IMR-90 (cell line): ENCODE results near the gene USP10. TPM values are rescaled to one million over a fixed set of nuclear protein-coding genes. Genes with fewer than 3 reads are reported as not detected.
A peak's percentile ranks its signal among the peaks of the same experiment; 100 is the strongest.

Source experiments
- ATAC-seq: fragments of 200-7000 bp; cut with Tn5 transposase; 2 replicates; pipeline ENCODE4 v1.9.1; 2020; ENCODE audit warnings: low read depth, mild to moderate bottlenecking, moderate library complexity
- BruUV-seq: library from RNA; stranded (reverse); fragments of 400-500 nt; replicated peaks from 2 replicates; lab custom pipeline; 2021; lab: Mats Ljungman, UMichigan
- CTCF ChIA-PET: fragments of 300-600 bp; formaldehyde crosslinking; extraction: SDS; loops from one replicate; lab custom pipeline; 2021; ENCODE audit warnings: antibody characterized with exemption; lab: Yijun Ruan, JAX
- POLR2A ChIA-PET: fragments of 300-600 bp; sonication (Branson Sonifier 250); formaldehyde crosslinking; loops from one replicate; lab custom pipeline; 2022; ENCODE audit warnings: antibody characterized with exemption; ENCODE audit not compliant: unreplicated experiment; lab: Charles Lee
- DNase-seq: peaks from one replicate; pipeline ENCODE4 v3.0.0; 2013
- H2AFZ ChIP-seq: replicated peaks from 2 replicates; pipeline ENCODE3; 2013; ENCODE audit warnings: low read length, mild to moderate bottlenecking; ENCODE audit not compliant: poor library complexity
- H2AK5ac ChIP-seq: 2 replicates; pipeline ENCODE4 v1.6.1; 2013; ENCODE audit warnings: low read depth, low read length, inconsistent platforms
- H2AK9ac ChIP-seq: replicated peaks from 2 replicates; pipeline ENCODE3; 2013; ENCODE audit warnings: mild to moderate bottlenecking, low read depth, low read length, moderate library complexity; ENCODE audit not compliant: poor library complexity
- H2BK120ac ChIP-seq: 2 replicates; pipeline ENCODE4 v1.6.1; 2013; ENCODE audit warnings: low read depth, low read length, inconsistent platforms
- H2BK15ac ChIP-seq: 3 replicates; pipeline ENCODE4 v1.6.1; 2013; ENCODE audit warnings: low read depth, low read length, inconsistent platforms
- H2BK20ac ChIP-seq: 2 replicates; pipeline ENCODE4 v1.6.1; 2013; ENCODE audit warnings: low read depth, mild to moderate bottlenecking, inconsistent platforms, low read length, moderate library complexity
- H2BK5ac ChIP-seq: 2 replicates; pipeline ENCODE4 v1.6.1; 2013; ENCODE audit warnings: mild to moderate bottlenecking, low read depth, low read length, inconsistent platforms; ENCODE audit not compliant: poor library complexity, severe bottlenecking
- H3K14ac ChIP-seq: replicated peaks from 2 replicates; pipeline ENCODE4 v1.6.1; 2013; ENCODE audit warnings: low read depth, low read length, inconsistent platforms
- H3K18ac ChIP-seq: 2 replicates; pipeline ENCODE4 v1.6.1; 2013; ENCODE audit warnings: low read depth, low read length, control low read depth
- H3K23ac ChIP-seq: 2 replicates; pipeline ENCODE4 v1.6.1; 2013; ENCODE audit warnings: low read depth, low read length, inconsistent platforms
- H3K27ac ChIP-seq: 2 replicates; pipeline ENCODE4 v1.5.1; 2013; ENCODE audit warnings: mild to moderate bottlenecking, control low read depth, low read length; ENCODE audit not compliant: insufficient read depth
- H3K27me3 ChIP-seq: 2 replicates; pipeline ENCODE4 v1.6.1; 2013; ENCODE audit warnings: low read length; ENCODE audit not compliant: control insufficient read depth, insufficient read depth
- H3K36me3 ChIP-seq: 2 replicates; pipeline ENCODE4 v1.6.1; 2013; ENCODE audit warnings: low read length, mixed read lengths; ENCODE audit not compliant: control insufficient read depth, insufficient read depth
- H3K4ac ChIP-seq: 2 replicates; pipeline ENCODE4 v1.6.1; 2013; ENCODE audit warnings: low read depth, low read length, inconsistent platforms
- H3K4me1 ChIP-seq: 2 replicates; pipeline ENCODE4 v1.6.1; 2013; ENCODE audit warnings: low read length, mixed read lengths; ENCODE audit not compliant: control insufficient read depth, insufficient read depth
- H3K4me2 ChIP-seq: 2 replicates; pipeline ENCODE4 v1.6.1; 2013; ENCODE audit warnings: low read depth, mild to moderate bottlenecking, control low read depth, low read length, moderate library complexity
- H3K4me3 ChIP-seq: 2 replicates; pipeline ENCODE4 v1.5.1; 2013; ENCODE audit warnings: low read depth, mild to moderate bottlenecking, control low read depth, low read length, moderate library complexity; ENCODE audit not compliant: insufficient read depth
- H3K56ac ChIP-seq: 2 replicates; pipeline ENCODE4 v1.6.1; 2013; ENCODE audit warnings: low read length, inconsistent platforms; ENCODE audit not compliant: insufficient read depth; ENCODE audit errors: extremely low read depth
- H3K79me1 ChIP-seq, 2 experiments: 2 replicates each; pipeline ENCODE4 v1.6.1; 2013; ENCODE audit warnings: low read length in 2 of 2, inconsistent platforms in 1 of 2, low read depth in 1 of 2
- H3K9ac ChIP-seq: 2 replicates; pipeline ENCODE4 v1.6.1; 2013; ENCODE audit warnings: low read depth, low read length, control low read depth
- H3K9me1 ChIP-seq: 2 replicates; pipeline ENCODE4 v1.6.1; 2013; ENCODE audit warnings: low read length, inconsistent platforms; ENCODE audit not compliant: insufficient read depth
- H3K9me3 ChIP-seq: 2 replicates; pipeline ENCODE4 v1.6.1; 2013; ENCODE audit warnings: low read length; ENCODE audit not compliant: control insufficient read depth, insufficient read depth
- H4K20me1 ChIP-seq: 2 replicates; pipeline ENCODE4 v1.6.1; 2013; ENCODE audit warnings: low read length, inconsistent platforms; ENCODE audit not compliant: insufficient read depth
- H4K5ac ChIP-seq: 2 replicates; pipeline ENCODE4 v1.6.1; 2013; ENCODE audit warnings: mild to moderate bottlenecking, low read depth, low read length, control low read depth
- H4K8ac ChIP-seq, 2 experiments: 2 replicates each; pipeline ENCODE4 v1.6.1; 2013; ENCODE audit warnings: low read depth in 2 of 2, low read length in 2 of 2, control low read depth in 1 of 2, inconsistent platforms in 1 of 2
- H4K91ac ChIP-seq: 2 replicates; pipeline ENCODE4 v1.6.1; 2013; ENCODE audit warnings: low read depth, low read length, inconsistent platforms; ENCODE audit not compliant: insufficient read depth
- CEBPB ChIP-seq: IDR thresholded peaks from 2 replicates; pipeline ENCODE4 v1.6.1; 2012; ENCODE audit warnings: low read depth, low read length, improper control_type of control experiment
- ELK1 ChIP-seq: fragments of 150-350 bp; IDR thresholded peaks from 2 replicates; pipeline ENCODE4 v1.6.1; 2016; ENCODE audit warnings: low read depth, mild to moderate bottlenecking, low read length, moderate library complexity, borderline replicate concordance
- MAFK ChIP-seq: IDR thresholded peaks from 2 replicates; pipeline ENCODE4 v1.6.1; 2012; ENCODE audit warnings: low read depth, low read length, improper control_type of control experiment
- MXI1 ChIP-seq: IDR thresholded peaks from 2 replicates; pipeline ENCODE4 v1.6.1; 2012; ENCODE audit warnings: low read depth, mild to moderate bottlenecking, low read length, moderate library complexity, borderline replicate concordance
- WGBS, 2 experiments: methylation state at CpG; one replicate each; pipeline versions ENCODE4 v1.1.5 to v1.1.7; 2013; ENCODE audit warnings: missing lambda C conversion rate in 2 of 2; ENCODE audit not compliant: insufficient read length in 1 of 2; ENCODE audit errors: extremely low coverage in 2 of 2; 5-methylcytosine and 5-hydroxymethylcytosine counted together
- dilution Hi-C: fragments of 300-500 bp; cut with HindIII; formaldehyde crosslinking; loops from one replicate; pipeline ENCODE4 v1.14.3; 2018; ENCODE audit warnings: low sequenced_read_pairs; ENCODE audit not compliant: unreplicated experiment
- in situ Hi-C: fragments of 300-500 bp; cut with MboI; formaldehyde crosslinking; loops from 3 replicates; pipeline ENCODE4 v1.14.3; 2019; ENCODE audit warnings: low sequenced_read_pairs, inconsistent platforms, mixed read lengths
- intact Hi-C: fragments of 100-400 bp; cut with micrococcal nuclease; formaldehyde crosslinking; loops from 2 replicates; pipeline ENCODE4 v1.10.0; 2022
- polyA plus RNA-seq, 3 experiments: library from polyadenylated mRNA; depleted of rRNA; stranded (reverse); fragments of >200 nt; gene quantifications; 2 replicates each; pipeline ENCODE4 v1.2.3, GENCODE V29; 2012; ENCODE audit warnings: low replicate concordance in 1 of 3
- total RNA-seq: library from RNA; depleted of rRNA; stranded (reverse); fragments of >200 nt; gene quantifications from 2 replicates; pipeline ENCODE4 v1.2.3, GENCODE V29; 2012

The USP10 gene
- total and polyA plus RNA-seq, 2 of the 4 experiments (the other 2 are of a cell fraction): 54.3 to 79.0 TPM

- Histone ChIP-seq H3K9me3 (no peaks in the 10 kb centered on the region), H3K27me3 (no peaks in the 10 kb centered on the region), H3K4me1 (peaks cover 10% of the 10 kb centered on the region), H4K5ac (no peak overlapping the region), H3K23ac (no peak overlapping the region), H2BK20ac (no peak overlapping the region), H2BK15ac (no peak overlapping the region), H3K4me2 (no peak overlapping the region), H2AFZ (no peak overlapping the region), H4K8ac (no peak overlapping the region), H2BK5ac (no peak overlapping the region), H3K4me3 (no peak overlapping the region), H3K36me3 (0 out of 2 replicates have a peak, but pooled peaks cover 3% of the 10 kb centered on the region), H4K20me1 (peaks cover 93% of the 10 kb centered on the region), H3K27ac (no peak overlapping the region), H3K14ac (no peak overlapping the region), H2BK120ac (no peak overlapping the region), H3K18ac (no peak overlapping the region), H2AK5ac (no peak overlapping the region), H3K79me1 (peaks cover 12 to 83% of the 10 kb centered on the region in 2 experiments), H3K9ac (no peak overlapping the region), H2AK9ac (no peak overlapping the region), H4K91ac (no peak overlapping the region), H3K4ac (no peak overlapping the region), H3K56ac (no peak overlapping the region), H3K9me1 (peaks cover 46% of the 10 kb centered on the region)
- dilution Hi-C loops (no loop called here), in situ Hi-C loops (loop anchor here (25.0 kb wide), 1 partner anchor 429 kb away; the partner anchor contains the start of gene WFDC1), intact Hi-C loops (no loop called here)
- ChIA-PET CTCF (interaction anchor here (0.8 to 1.5 kb wide), 2 partner anchors 10 to 103 kb away, joined by 3 to 4 read pairs; no protein-coding TSS in a partner anchor), POLR2A (no interaction called here)
- BruUV-seq: no TSS peak
- DNase-seq (no peak), ATAC-seq (no peak)
- TF ChIP-seq CEBPB (peak; percentile 82), ELK1 (no peak), MAFK (no peak), MXI1 (no peak)
- 30% methylated on average over 2 of the region's 7 CpGs; no CpG with 5 or more reads in 1 of the 2 experiments for WGBS, 2 experiments
Measured at GRCh38 chr16:84716740-84717139, 16.9 kb downstream of the USP10 start.
